ENCODE measurements around the gene ECE1.

The ECE1 gene

DNA sequence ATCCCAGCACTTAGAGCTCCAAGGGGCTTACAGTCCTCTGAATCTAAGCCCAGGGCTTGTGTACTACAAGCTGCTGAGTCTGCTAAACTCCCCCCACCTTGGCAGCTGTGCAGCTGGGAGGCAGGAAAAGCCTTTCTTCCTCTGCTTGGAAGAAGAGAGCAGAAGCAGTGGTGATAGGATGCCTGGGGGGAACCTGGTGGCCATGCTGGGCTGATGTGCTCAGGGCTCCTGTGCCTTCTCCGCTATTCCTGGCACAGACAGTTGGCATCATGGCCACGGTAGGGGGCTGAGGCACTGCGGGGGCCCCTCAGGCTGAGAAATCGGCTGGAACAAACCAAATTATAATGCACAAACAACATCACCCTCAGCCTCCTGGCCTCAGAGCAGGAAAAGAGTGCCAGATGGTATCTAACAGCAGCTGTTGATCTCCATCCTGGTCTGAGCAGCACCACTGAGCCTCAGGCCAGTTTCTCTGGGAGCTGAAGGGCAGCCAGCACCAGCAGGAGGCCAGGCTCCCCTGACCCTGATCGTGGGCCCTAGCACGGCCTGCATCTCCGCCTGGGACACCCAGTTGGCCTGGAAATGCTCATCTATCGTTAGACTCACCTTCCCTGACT, 35.8 kb downstream of the ECE1 start:
- Histone ChIP-seq H3K9me2 (ENCODE audit: low read depth, low read length) (no peaks in the 10 kb centered on the region), H3K9ac (ENCODE audit: low read length) (no peak overlapping the region), H2AFZ (ENCODE audit: low read length) (no peak overlapping the region), H3K36me3 (ENCODE audit: insufficient read depth, low read length) (peaks cover 18% of the 10 kb centered on the region; the same call in 1 of the 2 replicates), H3K4me3 (ENCODE audit: low read depth, low read length, poor library complexity, severe bottlenecking) (no peak overlapping the region), H3K9me3 (ENCODE audit: low read length) (no peaks in the 10 kb centered on the region), H3K27me3 (ENCODE audit: insufficient read depth, low read length) (no peaks in the 10 kb centered on the region), H3K4me2 (ENCODE audit: low read length) (no peak overlapping the region; the same call in 1 of the 2 replicates), H4K20me1 (ENCODE audit: insufficient read depth, low read length) (no peaks in the 10 kb centered on the region), H3K79me2 (ENCODE audit: insufficient read depth, low read length) (no peaks in the 10 kb centered on the region), H3F3A (ENCODE audit: insufficient read depth, low read length) (no peaks in the 10 kb centered on the region), H3K4me1 (ENCODE audit: insufficient read depth, low read length, severe bottlenecking) (peaks cover 9% of the 10 kb centered on the region), H3K27ac (ENCODE audit: low read depth, low read length, poor library complexity, severe bottlenecking) (peak overlapping the region; percentile 57)
- TF ChIP-seq, protein P1, sequence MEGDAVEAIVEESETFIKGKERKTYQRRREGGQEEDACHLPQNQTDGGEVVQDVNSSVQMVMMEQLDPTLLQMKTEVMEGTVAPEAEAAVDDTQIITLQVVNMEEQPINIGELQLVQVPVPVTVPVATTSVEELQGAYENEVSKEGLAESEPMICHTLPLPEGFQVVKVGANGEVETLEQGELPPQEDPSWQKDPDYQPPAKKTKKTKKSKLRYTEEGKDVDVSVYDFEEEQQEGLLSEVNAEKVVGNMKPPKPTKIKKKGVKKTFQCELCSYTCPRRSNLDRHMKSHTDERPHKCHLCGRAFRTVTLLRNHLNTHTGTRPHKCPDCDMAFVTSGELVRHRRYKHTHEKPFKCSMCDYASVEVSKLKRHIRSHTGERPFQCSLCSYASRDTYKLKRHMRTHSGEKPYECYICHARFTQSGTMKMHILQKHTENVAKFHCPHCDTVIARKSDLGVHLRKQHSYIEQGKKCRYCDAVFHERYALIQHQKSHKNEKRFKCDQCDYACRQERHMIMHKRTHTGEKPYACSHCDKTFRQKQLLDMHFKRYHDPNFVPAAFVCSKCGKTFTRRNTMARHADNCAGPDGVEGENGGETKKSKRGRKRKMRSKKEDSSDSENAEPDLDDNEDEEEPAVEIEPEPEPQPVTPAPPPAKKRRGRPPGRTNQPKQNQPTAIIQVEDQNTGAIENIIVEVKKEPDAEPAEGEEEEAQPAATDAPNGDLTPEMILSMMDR (IDR thresholded peaks at IDR 0.05; ENCODE audit: low read length), result no peak
- no peak for TF ChIP-seq EZH2 (IDR thresholded peaks at IDR 0.05; ENCODE audit: borderline replicate concordance, low read length)

DNA sequence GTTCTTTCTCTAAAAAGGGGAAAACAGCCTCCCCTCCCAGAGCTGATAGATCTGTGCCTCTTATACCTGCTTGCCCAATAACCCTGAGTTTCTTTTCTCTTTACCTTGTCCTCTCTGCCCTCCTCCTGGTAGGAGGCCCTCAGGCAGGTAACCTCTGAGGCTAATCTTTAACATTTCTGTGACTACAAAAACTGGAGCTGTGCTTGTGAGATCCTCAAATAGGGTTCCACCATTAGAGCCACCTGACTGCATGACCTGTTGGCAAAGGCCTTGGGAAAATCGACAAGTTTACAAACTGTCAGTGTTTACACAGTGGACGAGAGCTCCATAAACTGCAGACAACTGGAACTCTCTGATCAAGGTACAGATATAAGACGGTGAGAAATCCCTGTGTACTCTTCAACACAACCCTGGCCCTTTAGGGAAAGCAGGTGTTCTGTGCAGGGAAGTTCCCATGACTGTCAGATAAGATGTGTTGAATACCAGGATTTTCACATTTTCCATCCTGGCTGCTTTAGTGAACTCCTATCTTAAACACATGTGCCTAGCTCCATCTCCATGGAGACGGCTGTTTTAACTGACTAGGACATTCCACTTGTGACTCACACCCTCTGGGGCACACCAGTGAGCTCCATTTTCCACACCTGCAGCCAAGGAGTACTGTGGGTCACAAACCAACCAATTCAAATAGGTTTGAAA, 38.3 kb downstream of the ECE1 start:
- Histone ChIP-seq H3K9ac (ENCODE audit: low read length) (no peak overlapping the region), H4K20me1 (ENCODE audit: insufficient read depth, low read length) (no peaks in the 10 kb centered on the region), H3K9me2 (ENCODE audit: low read depth, low read length) (no peaks in the 10 kb centered on the region), H3K79me2 (ENCODE audit: insufficient read depth, low read length) (no peaks in the 10 kb centered on the region), H3K4me1 (ENCODE audit: insufficient read depth, low read length, severe bottlenecking) (peaks cover 9% of the 10 kb centered on the region), H3F3A (ENCODE audit: insufficient read depth, low read length) (no peaks in the 10 kb centered on the region), H3K9me3 (ENCODE audit: low read length) (no peaks in the 10 kb centered on the region), H2AFZ (ENCODE audit: low read length) (no peak overlapping the region), H3K4me2 (ENCODE audit: low read length) (no peak overlapping the region), H3K27me3 (ENCODE audit: insufficient read depth, low read length) (no peaks in the 10 kb centered on the region), H3K4me3 (ENCODE audit: low read depth, low read length, poor library complexity, severe bottlenecking) (no peak overlapping the region), H3K36me3 (ENCODE audit: insufficient read depth, low read length) (peaks cover 14% of the 10 kb centered on the region; the same call in 1 of the 2 replicates), H3K27ac (ENCODE audit: low read depth, low read length, poor library complexity, severe bottlenecking) (no peak overlapping the region)
- TF ChIP-seq, protein P1 (IDR thresholded peaks at IDR 0.05; ENCODE audit: low read length), result no peak
- TF ChIP-seq EZH2 (IDR thresholded peaks at IDR 0.05; ENCODE audit: borderline replicate concordance, low read length), result no peak

DNA sequence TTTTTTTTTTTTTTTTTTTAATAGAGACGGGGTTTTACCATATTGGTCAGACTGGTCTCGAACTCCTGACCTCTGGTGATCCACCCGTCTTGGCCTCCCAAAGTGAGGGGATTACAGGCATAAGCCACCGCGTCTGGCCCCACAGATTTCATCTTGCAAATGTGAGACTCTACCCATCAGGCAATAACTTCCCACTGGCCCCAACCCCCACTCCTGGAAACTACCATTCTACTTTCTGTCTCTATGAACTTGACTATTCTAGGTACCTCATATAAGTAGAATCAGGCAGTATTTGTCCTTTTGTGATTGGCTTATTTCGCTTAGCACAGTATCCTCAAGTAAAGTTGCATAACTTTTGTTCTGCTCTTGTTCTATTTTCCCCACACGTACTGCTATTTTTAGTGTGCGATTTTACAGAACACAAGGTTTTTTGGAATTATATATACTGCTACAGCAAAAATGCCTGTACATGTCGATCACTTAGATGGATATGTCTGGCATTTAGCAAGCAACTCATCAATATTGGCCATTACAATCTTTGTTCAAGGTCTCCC, 40.2 kb downstream of the ECE1 start:
- H3K4me1 ChIP-seq (ENCODE audit: insufficient read depth, low read length, severe bottlenecking), result peaks cover 9% of the 10 kb centered on the region
- no peaks in the 10 kb centered on the region for H3K79me2 ChIP-seq (ENCODE audit: insufficient read depth, low read length)
- H3K27ac ChIP-seq (ENCODE audit: low read depth, low read length, poor library complexity, severe bottlenecking), result no peak overlapping the region
- H3K4me2 ChIP-seq (ENCODE audit: low read length), result no peak overlapping the region
- H3F3A ChIP-seq (ENCODE audit: insufficient read depth, low read length), result no peaks in the 10 kb centered on the region
- H3K4me3 ChIP-seq (ENCODE audit: low read depth, low read length, poor library complexity, severe bottlenecking), result no peak overlapping the region
- no peaks in the 10 kb centered on the region for H3K9me3 ChIP-seq (ENCODE audit: low read length)
- H2AFZ ChIP-seq (ENCODE audit: low read length), result no peak overlapping the region
- H4K20me1 ChIP-seq (ENCODE audit: insufficient read depth, low read length), result no peaks in the 10 kb centered on the region
- H3K36me3 ChIP-seq (ENCODE audit: insufficient read depth, low read length), result peaks cover 11% of the 10 kb centered on the region; the same call in 1 of the 2 replicates
- TF ChIP-seq, protein P1 (IDR thresholded peaks at IDR 0.05; ENCODE audit: low read length), result no peak
- no peak for TF ChIP-seq EZH2 (IDR thresholded peaks at IDR 0.05; ENCODE audit: borderline replicate concordance, low read length)
- no peaks in the 10 kb centered on the region for H3K9me2 ChIP-seq (ENCODE audit: low read depth, low read length)
- no peak overlapping the region for H3K9ac ChIP-seq (ENCODE audit: low read length)
- H3K27me3 ChIP-seq (ENCODE audit: insufficient read depth, low read length), result no peaks in the 10 kb centered on the region
